NB4 (cell line): Measurements from ENCODE around the gene DCBLD2.
"Not testable (repeated sequence)": the region's sequence is repeated elsewhere in the genome, so short reads cannot be mapped to it uniquely, and the experiment has no call there.

Experiments used
- POLR2A ChIP-seq: IDR thresholded peaks from 2 replicates; pipeline ENCODE4 v1.6.1; 2011; ENCODE audit warnings: mild to moderate bottlenecking; ENCODE audit not compliant: insufficient read length; ENCODE audit errors: extremely low read depth
- TF ChIP-seq, protein P1 (sequence below): IDR thresholded peaks from one replicate; pipeline ENCODE4 v1.5.1; 2012; ENCODE audit warnings: low read depth, low read length

DNA sequence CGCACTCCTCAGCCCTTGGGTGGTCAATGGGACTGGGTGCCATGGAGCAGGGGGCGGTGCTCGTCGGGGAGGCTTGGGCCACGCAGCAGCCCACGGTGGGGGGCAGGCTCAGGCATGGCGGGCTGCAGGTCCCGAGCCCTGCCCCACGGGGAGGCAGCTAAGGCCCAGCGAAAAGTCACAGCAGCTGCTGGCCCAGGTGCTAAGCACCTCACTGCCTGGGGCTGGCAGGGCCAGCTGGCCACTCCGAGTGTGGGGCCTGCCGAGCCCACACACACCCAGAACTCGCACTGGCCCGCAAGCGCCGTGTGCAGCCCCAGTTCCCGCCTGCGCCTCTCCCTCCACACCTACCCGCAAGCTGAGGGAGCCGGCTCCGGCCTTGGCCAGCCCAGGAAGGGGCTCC, 43.5 kb downstream of the DCBLD2 start:
- TF ChIP-seq, protein P1, sequence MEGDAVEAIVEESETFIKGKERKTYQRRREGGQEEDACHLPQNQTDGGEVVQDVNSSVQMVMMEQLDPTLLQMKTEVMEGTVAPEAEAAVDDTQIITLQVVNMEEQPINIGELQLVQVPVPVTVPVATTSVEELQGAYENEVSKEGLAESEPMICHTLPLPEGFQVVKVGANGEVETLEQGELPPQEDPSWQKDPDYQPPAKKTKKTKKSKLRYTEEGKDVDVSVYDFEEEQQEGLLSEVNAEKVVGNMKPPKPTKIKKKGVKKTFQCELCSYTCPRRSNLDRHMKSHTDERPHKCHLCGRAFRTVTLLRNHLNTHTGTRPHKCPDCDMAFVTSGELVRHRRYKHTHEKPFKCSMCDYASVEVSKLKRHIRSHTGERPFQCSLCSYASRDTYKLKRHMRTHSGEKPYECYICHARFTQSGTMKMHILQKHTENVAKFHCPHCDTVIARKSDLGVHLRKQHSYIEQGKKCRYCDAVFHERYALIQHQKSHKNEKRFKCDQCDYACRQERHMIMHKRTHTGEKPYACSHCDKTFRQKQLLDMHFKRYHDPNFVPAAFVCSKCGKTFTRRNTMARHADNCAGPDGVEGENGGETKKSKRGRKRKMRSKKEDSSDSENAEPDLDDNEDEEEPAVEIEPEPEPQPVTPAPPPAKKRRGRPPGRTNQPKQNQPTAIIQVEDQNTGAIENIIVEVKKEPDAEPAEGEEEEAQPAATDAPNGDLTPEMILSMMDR, result not testable (repeated sequence)
- not testable (repeated sequence) for TF ChIP-seq POLR2A
